ENCODE measurements around the gene GPX7.
"Not testable (repeated sequence)": the region's sequence is repeated elsewhere in the genome, so short reads cannot be mapped to it uniquely, and the experiment has no call there.

The GPX7 gene

GRCh38 chr1:52601991-52602855 is at the start of gene GPX7:
Gene GPX7 (plus strand): TSS chr1:52602371. CDS start chr1:52602410, 39 bp downstream.
- peak; percentile 73 for DNase-seq

GRCh38 chr1:52552505-52553361 is 49.4 kb upstream of the GPX7 start, which contains the start of gene TUT4:
Gene TUT4 (minus strand): TSS chr1:52553092. CDS start chr1:52526280, 26,812 bp downstream.
- DNase-seq, result peak; percentile 83

GRCh38 chr1:52553362-52554266 is 48.6 kb upstream of the GPX7 start:
- DNase-seq, result peak; percentile 92

DNA sequence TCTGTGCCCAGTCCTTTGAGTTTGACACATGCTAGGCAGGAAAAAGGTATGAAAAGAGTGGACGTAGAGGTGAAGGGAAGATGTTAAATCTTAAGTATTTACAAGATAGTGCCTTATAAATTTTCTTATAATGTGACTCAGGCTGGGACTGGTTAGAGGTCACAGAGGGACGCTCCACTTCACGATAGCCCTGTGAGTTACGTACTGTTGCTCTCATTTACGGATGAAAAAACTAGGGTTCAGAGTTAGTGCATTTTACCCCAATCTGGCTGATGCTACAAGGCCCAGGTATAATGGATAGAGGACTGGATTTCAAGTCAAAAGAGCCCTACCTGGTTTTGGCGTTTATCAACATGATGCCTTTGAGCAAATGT is 47.9 kb upstream of the GPX7 start:
- DNase-seq, result no peak

DNA sequence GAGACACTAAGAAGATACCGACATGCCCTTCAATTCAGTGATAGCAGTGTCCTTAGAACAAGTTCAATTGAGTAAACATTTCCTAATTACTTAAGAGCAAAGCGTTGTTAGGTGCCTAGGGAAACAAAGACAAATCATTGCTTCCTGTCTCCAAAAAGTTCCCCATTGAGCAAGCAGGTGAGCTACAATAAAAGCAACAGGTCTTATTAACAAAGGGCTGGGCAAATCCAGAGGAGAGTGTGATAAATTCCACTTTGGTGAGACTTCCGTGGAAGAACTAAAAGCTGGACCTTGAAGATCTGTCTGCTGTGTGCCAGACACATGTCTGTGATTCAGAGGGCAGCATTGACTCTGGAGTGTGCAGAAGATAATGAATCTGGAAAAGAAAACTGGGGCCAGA is 47.4 kb upstream of the GPX7 start:
- DNase-seq, result no peak

GRCh38 chr1:52556641-52557360 is 45.4 kb upstream of the GPX7 start:
- no peak for DNase-seq

DNA sequence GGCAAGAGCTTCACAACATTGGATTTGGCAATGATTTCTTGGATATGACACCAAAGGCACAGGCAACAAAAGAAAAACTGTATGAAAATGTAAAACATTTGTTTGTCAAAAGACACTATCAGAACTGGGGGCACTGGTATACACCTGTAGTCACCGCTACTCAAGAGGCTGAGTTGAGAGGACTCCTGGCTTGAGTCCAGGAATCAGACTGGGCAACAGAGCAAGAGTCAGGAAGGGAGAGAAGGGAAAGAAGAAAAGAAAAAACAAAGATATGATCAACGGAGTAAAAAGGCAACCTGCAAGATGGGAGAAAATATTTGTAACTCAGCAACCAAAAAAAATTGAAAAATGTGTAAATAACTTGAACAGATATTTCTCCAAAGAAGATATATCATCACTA is 43.2 kb upstream of the GPX7 start:
- no peak for DNase-seq

- DNase-seq, result no peak
These were observed 42.3 kb upstream of the GPX7 start for GRCh38 chr1:52559875-52560274.

DNA sequence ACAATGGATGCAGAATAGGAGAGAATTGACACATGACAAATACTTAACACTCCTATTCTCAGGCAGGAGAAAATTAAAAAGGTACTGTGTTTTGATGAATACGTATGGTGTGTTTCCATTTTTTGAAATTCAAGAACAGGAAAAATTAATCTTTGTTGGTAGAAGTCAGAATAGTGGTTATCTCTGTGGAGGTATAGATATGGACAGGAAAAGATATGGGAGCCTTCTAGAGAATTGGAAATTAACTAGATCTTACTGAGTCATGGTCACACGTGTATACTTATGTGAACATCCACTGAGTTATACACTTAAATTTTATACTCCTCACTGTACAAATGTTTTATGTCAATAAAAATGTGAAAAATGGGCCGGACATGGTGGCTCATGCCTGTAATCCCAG is 39.4 kb upstream of the GPX7 start:
- DNase-seq, result no peak

DNA sequence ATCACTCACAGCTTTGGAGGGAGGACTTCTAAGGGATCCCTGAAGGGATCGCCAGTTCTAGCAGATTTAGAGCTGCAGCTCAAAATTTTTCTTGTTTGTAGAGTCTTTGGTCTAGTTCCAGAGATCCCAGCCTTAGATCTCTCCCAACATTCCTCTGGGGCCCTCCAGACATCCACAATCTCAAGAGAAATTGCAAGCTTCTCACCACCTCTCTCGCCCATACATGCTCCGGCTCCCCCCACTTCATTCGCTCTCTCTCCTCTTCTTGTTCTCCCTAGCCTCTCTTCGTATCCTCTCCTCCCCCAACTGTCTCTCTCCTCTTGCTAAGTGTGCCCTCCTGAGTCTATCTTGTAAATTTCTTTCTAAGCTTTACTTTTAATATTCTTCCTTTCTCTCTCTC is 34.2 kb upstream of the GPX7 start:
- DNase-seq, result no peak

GRCh38 chr1:52569449-52570210 is 32.5 kb upstream of the GPX7 start:
- no peak for DNase-seq

- no peak for DNase-seq
These were observed 30.4 kb upstream of the GPX7 start for GRCh38 chr1:52571783-52572182.

- no peak for DNase-seq
These were observed 29.8 kb upstream of the GPX7 start for GRCh38 chr1:52572387-52572786.

GRCh38 chr1:52574594-52574993 is 27.6 kb upstream of the GPX7 start:
- DNase-seq, result no peak

GRCh38 chr1:52576074-52576473 is 26.1 kb upstream of the GPX7 start:
- no peak for DNase-seq

DNA sequence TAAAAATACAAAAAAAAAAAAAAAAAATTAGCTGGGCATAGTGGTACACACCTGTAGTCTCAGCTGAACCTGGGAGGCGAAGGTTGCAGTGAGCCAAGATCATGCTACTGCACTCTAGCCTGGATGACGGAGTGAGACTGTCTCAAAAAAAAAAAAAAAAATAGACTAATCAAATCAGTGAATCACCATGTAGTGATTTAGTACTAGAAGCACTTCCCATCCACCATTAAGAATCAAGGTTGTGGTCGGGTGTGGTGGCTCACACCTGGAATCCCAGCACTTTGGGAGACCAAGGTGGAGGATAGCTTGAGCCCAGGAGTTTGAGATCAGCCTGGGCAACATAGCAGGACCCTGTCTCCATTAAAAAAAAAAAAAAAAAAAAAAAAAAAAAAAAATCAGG is 24.1 kb upstream of the GPX7 start:
- DNase-seq, result not testable (repeated sequence)

- DNase-seq, result no peak
These were observed 22.8 kb upstream of the GPX7 start for GRCh38 chr1:52579415-52579814.

GRCh38 chr1:52580283-52580682 is 21.9 kb upstream of the GPX7 start:
- no peak for DNase-seq

DNA sequence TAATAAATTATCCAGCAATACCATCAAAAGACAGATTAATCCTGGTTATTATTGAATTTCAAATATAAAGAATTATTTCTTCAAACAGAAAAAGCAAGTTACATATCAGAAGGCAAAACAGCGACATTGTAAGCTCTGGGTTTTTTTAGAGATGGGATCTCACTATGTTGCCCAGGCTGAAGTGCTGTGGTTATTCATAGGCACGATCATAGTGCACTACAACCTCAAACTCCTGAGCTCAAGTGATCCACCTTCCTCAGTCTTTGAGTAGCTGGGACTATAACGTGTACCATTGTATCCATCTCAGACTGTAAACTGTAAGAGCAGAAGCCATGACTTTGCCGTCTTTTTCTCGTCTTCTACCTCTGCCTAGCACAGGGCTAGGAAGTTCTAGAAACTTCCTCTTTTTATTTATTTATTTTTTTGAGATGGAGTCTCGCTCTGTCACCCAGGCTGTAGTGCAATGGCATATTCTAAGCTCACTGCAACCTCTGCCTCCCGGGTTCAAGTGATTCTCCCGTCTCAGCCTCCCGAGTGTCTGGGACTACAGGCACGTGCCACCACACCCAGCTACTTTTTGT is 20.0 kb upstream of the GPX7 start:
- no peak for DNase-seq

GRCh38 chr1:52585474-52585873 is 16.7 kb upstream of the GPX7 start:
- no peak for DNase-seq

DNA sequence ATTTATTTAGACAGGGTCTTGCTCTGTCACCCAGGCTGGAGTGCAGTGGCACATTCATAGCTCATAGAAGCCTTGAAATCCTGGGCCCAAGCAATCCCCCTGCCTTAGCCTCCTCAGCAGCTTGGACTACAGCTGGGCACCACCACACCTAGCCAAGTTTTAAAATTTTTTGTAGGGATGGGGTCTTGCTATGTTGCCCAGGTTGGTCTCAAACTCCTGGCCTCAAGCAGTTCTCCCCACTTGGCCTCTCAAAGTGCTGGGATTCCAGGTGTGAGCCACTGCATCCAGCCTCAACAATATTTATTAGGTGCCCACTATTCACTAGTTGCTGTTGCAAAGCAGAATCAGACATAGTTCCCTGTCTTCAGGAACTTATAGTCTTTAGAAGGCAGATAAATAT is 14.1 kb upstream of the GPX7 start:
- DNase-seq, result no peak
